Mesenchymal stem cell (in vitro differentiated cells and primary cell): ENCODE results near the gene DYNLRB1.

ENCODE experiments used
- DNase-seq: peaks from one replicate; pipeline ENCODE4 v3.0.0-alpha.2; 2013
- H2AFZ ChIP-seq: one replicate; pipeline ENCODE4 v1.6.1; 2013; ENCODE audit warnings: low read depth, mild to moderate bottlenecking, control low read depth, inconsistent platforms, low read length, moderate library complexity
- H2AK5ac ChIP-seq: 2 replicates; pipeline ENCODE4 v1.6.1; 2013; ENCODE audit warnings: low read length, moderate library complexity, mild to moderate bottlenecking, inconsistent platforms; ENCODE audit not compliant: severe bottlenecking
- H2BK120ac ChIP-seq: one replicate; pipeline ENCODE4 v1.6.1; 2013; ENCODE audit warnings: low read depth, mild to moderate bottlenecking, inconsistent platforms, low read length, moderate library complexity
- H2BK12ac ChIP-seq, 2 experiments: one replicate each; pipeline ENCODE4 v1.6.1; 2013; ENCODE audit warnings: inconsistent platforms in 2 of 2, low read length in 2 of 2, mild to moderate bottlenecking in 2 of 2, moderate library complexity in 2 of 2, control low read depth in 1 of 2
- H2BK15ac ChIP-seq: one replicate; pipeline ENCODE4 v1.6.1; 2013; ENCODE audit warnings: mild to moderate bottlenecking, low read depth, inconsistent platforms; ENCODE audit not compliant: poor library complexity, severe bottlenecking
- H2BK5ac ChIP-seq: 2 replicates; pipeline ENCODE4 v1.6.1; 2013; ENCODE audit warnings: low read depth, mild to moderate bottlenecking, low read length, control low read depth, inconsistent platforms; ENCODE audit not compliant: poor library complexity, severe bottlenecking
- H3K14ac ChIP-seq, 2 experiments: one replicate each; pipeline ENCODE4 v1.6.1; 2013; ENCODE audit warnings: inconsistent platforms in 2 of 2, low read length in 2 of 2, control low read depth in 1 of 2, mild to moderate bottlenecking in 1 of 2, moderate library complexity in 1 of 2
- H3K18ac ChIP-seq, 2 experiments: one replicate each; pipeline ENCODE4 v1.6.1; 2013; ENCODE audit warnings: inconsistent platforms in 2 of 2, low read length in 2 of 2, control low read depth in 1 of 2, low read depth in 1 of 2, mild to moderate bottlenecking in 1 of 2
- H3K23ac ChIP-seq, 2 experiments: one replicate each; pipeline ENCODE4 v1.6.1; 2013; ENCODE audit warnings: inconsistent platforms in 2 of 2, low read length in 2 of 2, mild to moderate bottlenecking in 2 of 2, moderate library complexity in 2 of 2, control low read depth in 1 of 2
- H3K27ac ChIP-seq: 2 replicates; pipeline ENCODE4 v1.5.1; 2013; ENCODE audit warnings: mild to moderate bottlenecking, moderate library complexity, low read length, control low read depth, inconsistent platforms; ENCODE audit not compliant: poor library complexity, severe bottlenecking
- H3K27me3 ChIP-seq, 2 experiments: 2 replicates each; pipeline versions ENCODE4 v1.6.1 to v1.7.0; 2013; ENCODE audit warnings: low read length in 2 of 2, mild to moderate bottlenecking in 2 of 2, moderate library complexity in 2 of 2, control low read depth in 1 of 2, inconsistent platforms in 1 of 2; ENCODE audit not compliant: control insufficient read depth in 1 of 2, insufficient read depth in 1 of 2
- H3K36me3 ChIP-seq, 2 experiments: 2 replicates each; pipeline versions ENCODE4 v1.6.1 to v1.7.0; 2013; ENCODE audit warnings: low read length in 2 of 2, control low read depth in 1 of 2, inconsistent platforms in 1 of 2, low read depth in 1 of 2, mild to moderate bottlenecking in 1 of 2; ENCODE audit not compliant: insufficient read depth in 2 of 2, control insufficient read depth in 1 of 2
- H3K4ac ChIP-seq, 2 experiments: one replicate each; pipeline ENCODE4 v1.6.1; 2013; ENCODE audit warnings: inconsistent platforms in 2 of 2, low read length in 2 of 2, mild to moderate bottlenecking in 2 of 2, moderate library complexity in 2 of 2, control low read depth in 1 of 2, low read depth in 1 of 2
- H3K4me1 ChIP-seq: 2 replicates; pipeline ENCODE4 v1.6.1; 2013; ENCODE audit warnings: low read depth, low read length, control low read depth; ENCODE audit not compliant: control insufficient read depth, insufficient read depth
- H3K4me2 ChIP-seq: 2 replicates; pipeline ENCODE4 v1.6.1; 2013; ENCODE audit warnings: low read length, mild to moderate bottlenecking, inconsistent platforms; ENCODE audit not compliant: poor library complexity, severe bottlenecking
- H3K4me3 ChIP-seq, 2 experiments: 2 replicates each; pipeline versions ENCODE4 v1.5.1 to v1.7.0; 2013; ENCODE audit warnings: low read length in 2 of 2, mild to moderate bottlenecking in 2 of 2, control low read depth in 1 of 2, low read depth in 1 of 2; ENCODE audit not compliant: insufficient read depth in 1 of 2
- H3K79me1 ChIP-seq: replicated peaks from 2 replicates; pipeline ENCODE4 v1.6.1; 2013; ENCODE audit warnings: mild to moderate bottlenecking, control low read depth, low read length, inconsistent platforms; ENCODE audit not compliant: poor library complexity, severe bottlenecking
- H3K9ac ChIP-seq: 2 replicates; pipeline ENCODE4 v1.7.0; 2013; ENCODE audit warnings: mild to moderate bottlenecking, low read length, moderate library complexity
- H3K9me3 ChIP-seq: 2 replicates; pipeline ENCODE4 v1.7.0; 2013; ENCODE audit warnings: mild to moderate bottlenecking, low read length; ENCODE audit not compliant: control insufficient read depth
- H4K8ac ChIP-seq: one replicate; pipeline ENCODE4 v1.6.1; 2013; ENCODE audit warnings: inconsistent platforms, mild to moderate bottlenecking, low read length, moderate library complexity
- H4K91ac ChIP-seq: one replicate; pipeline ENCODE4 v1.6.1; 2013; ENCODE audit warnings: mild to moderate bottlenecking, low read length, inconsistent platforms
- WGBS: methylation state at CpG from one replicate; pipeline ENCODE4 v1.1.7; 2013; ENCODE audit warnings: mixed read lengths; 5-methylcytosine and 5-hydroxymethylcytosine counted together

DYNLRB1 gene

GRCh38 chr20:34500823-34501222 lies 15.4 kb upstream of the DYNLRB1 start:
- peaks cover 15% of the 10 kb centered on the region for H3K9me3 ChIP-seq
- H3K4me2 ChIP-seq: no peak overlapping the region
- no peak overlapping the region for H2BK12ac ChIP-seq
- no peak overlapping the region for H3K4me3 ChIP-seq
- no peak overlapping the region for H3K27ac ChIP-seq
- no peak overlapping the region for H2BK5ac ChIP-seq
- no peaks in the 10 kb centered on the region for H3K4me1 ChIP-seq
- no peak overlapping the region for H3K23ac ChIP-seq
- H2BK15ac ChIP-seq: no peak overlapping the region
- no peak overlapping the region for H2BK120ac ChIP-seq
- no peak overlapping the region for H2AFZ ChIP-seq
- no peaks in the 10 kb centered on the region for H3K27me3 ChIP-seq
- DNase-seq: no peak
- H3K14ac ChIP-seq: no peak overlapping the region
- peaks cover 14% of the 10 kb centered on the region for H3K79me1 ChIP-seq
- no peak overlapping the region for H3K9ac ChIP-seq
- no peak overlapping the region for H4K91ac ChIP-seq
- H4K8ac ChIP-seq: no peak overlapping the region
- H3K4ac ChIP-seq: no peak overlapping the region
- H3K36me3 ChIP-seq: peaks cover 21 to 76% of the 10 kb centered on the region in 2 experiments
- H2AK5ac ChIP-seq: no peak overlapping the region
- 100% methylated on average over 1 of the region's 1 CpG for WGBS
- H3K18ac ChIP-seq: no peak overlapping the region

- Histone ChIP-seq H4K8ac (no peak overlapping the region), H3K4me1 (no peaks in the 10 kb centered on the region), H2BK120ac (no peak overlapping the region), H2AK5ac (no peak overlapping the region), H2BK5ac (no peak overlapping the region), H3K4me3 (no peak overlapping the region), H3K23ac (no peak overlapping the region), H3K14ac (no peak overlapping the region), H2BK12ac (no peak overlapping the region), H3K4me2 (no peak overlapping the region), H3K9ac (no peak overlapping the region), H3K79me1 (peaks cover 17% of the 10 kb centered on the region), H3K27ac (no peak overlapping the region), H3K4ac (no peak overlapping the region), H2BK15ac (no peak overlapping the region), H2AFZ (no peak overlapping the region), H4K91ac (no peak overlapping the region), H3K27me3 (no peaks in the 10 kb centered on the region), H3K36me3 (peaks cover 15 to 87% of the 10 kb centered on the region in 2 experiments), H3K9me3 (no peaks in the 10 kb centered on the region), H3K18ac (no peak overlapping the region)
- DNase-seq: no peak
- WGBS: 100% methylated on average over 3 of the region's 3 CpGs
Observed at GRCh38 chr20:34506480-34506879, 9.7 kb upstream of the DYNLRB1 start.

- Histone ChIP-seq H2BK120ac (no peak overlapping the region), H3K9ac (no peak overlapping the region), H2BK12ac (no peak overlapping the region), H2BK15ac (no peak overlapping the region), H3K27ac (no peak overlapping the region), H3K27me3 (no peaks in the 10 kb centered on the region), H3K79me1 (peaks cover 14% of the 10 kb centered on the region), H3K4me3 (no peak overlapping the region), H3K18ac (no peak overlapping the region), H3K4ac (no peak overlapping the region), H3K9me3 (no peaks in the 10 kb centered on the region), H4K91ac (no peak overlapping the region), H3K4me2 (no peak overlapping the region), H3K36me3 (peaks cover 13 to 93% of the 10 kb centered on the region in 2 experiments), H2BK5ac (no peak overlapping the region), H4K8ac (no peak overlapping the region), H3K23ac (no peak overlapping the region), H3K14ac (no peak overlapping the region), H3K4me1 (no peaks in the 10 kb centered on the region), H2AK5ac (no peak overlapping the region), H2AFZ (no peak overlapping the region)
- no peak for DNase-seq
- WGBS: 97% methylated on average over 3 of the region's 4 CpGs
Observed at GRCh38 chr20:34507702-34508413, 8.4 kb upstream of the DYNLRB1 start.

- Histone ChIP-seq H3K27me3 (no peaks in the 10 kb centered on the region), H3K18ac (no peak overlapping the region), H2BK15ac (no peak overlapping the region), H3K79me1 (peaks cover 13% of the 10 kb centered on the region), H4K91ac (no peak overlapping the region), H3K9ac (no peak overlapping the region), H3K4me1 (peaks cover 4% of the 10 kb centered on the region), H3K23ac (no peak overlapping the region), H3K14ac (no peak overlapping the region), H3K36me3 (peaks cover 6 to 73% of the 10 kb centered on the region in 2 experiments), H3K4me3 (no peak overlapping the region), H3K9me3 (no peaks in the 10 kb centered on the region), H3K27ac (no peak overlapping the region), H4K8ac (no peak overlapping the region), H3K4me2 (no peak overlapping the region), H3K4ac (no peak overlapping the region), H2BK12ac (no peak overlapping the region), H2BK5ac (no peak overlapping the region), H2AFZ (no peak overlapping the region), H2AK5ac (no peak overlapping the region), H2BK120ac (no peak overlapping the region)
- no peak for DNase-seq
- WGBS: 67% methylated on average over 1 of the region's 1 CpG
Observed at GRCh38 chr20:34510575-34510974, 5.6 kb upstream of the DYNLRB1 start.
